Colonic mucosa (tissue), 4 donors: ENCODE measurements around the gene ATF6. TPM values are rescaled to one million over a fixed set of nuclear protein-coding genes. Genes with fewer than 3 reads are reported as not detected.

Source experiments
- DNase-seq: peaks from one replicate; pipeline ENCODE4 v3.0.0-alpha.2; 2020
- H3K27ac ChIP-seq: fragments of 200-600 bp; one replicate; pipeline ENCODE4 v1.8.0; 2021
- H3K27me3 ChIP-seq: fragments of 200-600 bp; one replicate; pipeline ENCODE4 v1.8.0; 2021
- H3K36me3 ChIP-seq: fragments of 200-600 bp; one replicate; pipeline ENCODE4 v1.8.0; 2021
- H3K4me1 ChIP-seq: fragments of 200-600 bp; one replicate; pipeline ENCODE4 v1.8.0; 2021; ENCODE audit warnings: mild to moderate bottlenecking
- H3K4me3 ChIP-seq: fragments of 200-600 bp; one replicate; pipeline ENCODE4 v1.8.0; 2021
- H3K9ac ChIP-seq, 2 donors: one replicate each; pipeline ENCODE4 v1.7.0; 2013; ENCODE audit warnings: control low read depth in 2 of 2, low read depth in 2 of 2, low read length in 2 of 2
- H3K9me3 ChIP-seq: fragments of 200-600 bp; one replicate; pipeline ENCODE4 v1.8.0; 2021
- intact Hi-C: fragments of 100-400 bp; cut with DNase I; formaldehyde crosslinking; loops from one replicate; pipeline ENCODE4 v1.14.1; 2022
- total RNA-seq, 2 donors: library from RNA; stranded (reverse); fragmentation: NEBNext Ultra II Directional in 1 of 2; extraction: Animal tissue kit (Norgen Biotek cat#: 25700) in 1 of 2; gene quantifications; one replicate each; pipeline ENCODE4 v1.2.1, GENCODE V29; 2021
- TF ChIP-seq, protein P1 (sequence below): fragments of 200-600 bp; IDR thresholded peaks from one replicate; pipeline ENCODE4 v1.8.0; 2022; ENCODE audit warnings: antibody characterized with exemption, mild to moderate bottlenecking
- donor health status: healthy.
- donor health status: DM: no; HTN: no; CAD: no.
- donor health status: DM: no; HTN: no; CAD: no.

The ATF6 gene
- total RNA-seq, 2 donors from 2014 or later = 19.6 to 24.2 TPM

DNA sequence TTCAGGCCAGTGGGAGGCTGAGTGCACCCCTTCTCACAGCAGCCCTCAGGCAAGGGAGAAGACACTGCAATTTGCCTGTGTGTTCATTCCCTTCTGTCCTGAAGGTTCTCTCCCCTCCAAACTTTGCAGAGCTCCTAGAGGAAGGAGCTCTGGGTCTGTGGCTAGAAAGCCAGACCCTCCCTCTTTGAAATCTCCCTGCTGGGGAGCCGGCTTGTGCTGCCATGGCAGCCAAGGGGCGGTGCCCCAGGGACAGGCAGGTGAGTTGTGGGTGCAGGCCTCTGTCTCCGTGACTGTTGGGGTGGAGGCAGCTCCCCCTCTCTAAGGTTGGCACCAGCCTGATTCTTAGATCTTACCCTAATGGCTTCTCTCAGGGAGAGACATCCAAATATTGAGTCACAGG lies 204.5 kb downstream of the ATF6 start:
- intact Hi-C loops = no loop called here
- H3K27ac ChIP-seq = no peak overlapping the region
- H3K36me3 ChIP-seq = no peaks in the 10 kb centered on the region
- H3K27me3 ChIP-seq = no peaks in the 10 kb centered on the region
- no peak for DNase-seq
- TF ChIP-seq, protein P1, sequence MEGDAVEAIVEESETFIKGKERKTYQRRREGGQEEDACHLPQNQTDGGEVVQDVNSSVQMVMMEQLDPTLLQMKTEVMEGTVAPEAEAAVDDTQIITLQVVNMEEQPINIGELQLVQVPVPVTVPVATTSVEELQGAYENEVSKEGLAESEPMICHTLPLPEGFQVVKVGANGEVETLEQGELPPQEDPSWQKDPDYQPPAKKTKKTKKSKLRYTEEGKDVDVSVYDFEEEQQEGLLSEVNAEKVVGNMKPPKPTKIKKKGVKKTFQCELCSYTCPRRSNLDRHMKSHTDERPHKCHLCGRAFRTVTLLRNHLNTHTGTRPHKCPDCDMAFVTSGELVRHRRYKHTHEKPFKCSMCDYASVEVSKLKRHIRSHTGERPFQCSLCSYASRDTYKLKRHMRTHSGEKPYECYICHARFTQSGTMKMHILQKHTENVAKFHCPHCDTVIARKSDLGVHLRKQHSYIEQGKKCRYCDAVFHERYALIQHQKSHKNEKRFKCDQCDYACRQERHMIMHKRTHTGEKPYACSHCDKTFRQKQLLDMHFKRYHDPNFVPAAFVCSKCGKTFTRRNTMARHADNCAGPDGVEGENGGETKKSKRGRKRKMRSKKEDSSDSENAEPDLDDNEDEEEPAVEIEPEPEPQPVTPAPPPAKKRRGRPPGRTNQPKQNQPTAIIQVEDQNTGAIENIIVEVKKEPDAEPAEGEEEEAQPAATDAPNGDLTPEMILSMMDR = no peak
- no peak overlapping the region for H3K4me3 ChIP-seq
- no peaks in the 10 kb centered on the region for H3K4me1 ChIP-seq
- no peak overlapping the region for H3K9ac ChIP-seq
- no peaks in the 10 kb centered on the region for H3K9me3 ChIP-seq

DNA sequence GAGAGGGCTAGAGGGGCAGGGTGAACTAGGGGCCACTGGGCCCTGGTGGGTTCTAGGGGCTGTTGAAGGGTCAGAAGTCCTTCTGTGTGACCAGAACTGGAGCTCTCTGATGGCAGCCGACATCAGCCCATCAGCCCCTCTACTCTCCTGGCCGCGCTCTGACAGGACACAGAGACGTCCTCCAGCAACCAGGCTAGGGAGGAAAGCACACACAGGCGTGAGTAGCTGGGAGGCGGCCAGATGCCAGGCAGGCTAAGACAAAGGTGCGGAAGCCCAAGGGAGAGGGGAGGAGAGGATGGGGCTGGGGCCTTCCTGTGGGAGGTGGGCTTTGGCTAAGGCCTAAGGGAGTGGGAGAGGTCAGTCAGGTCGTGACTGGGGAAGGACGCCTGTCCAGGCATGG lies 206.7 kb downstream of the ATF6 start:
- H3K9ac ChIP-seq = no peak overlapping the region
- H3K4me1 ChIP-seq = no peaks in the 10 kb centered on the region
- TF ChIP-seq, protein P1 = no peak
- H3K4me3 ChIP-seq = no peak overlapping the region
- intact Hi-C loops = no loop called here
- DNase-seq = no peak
- no peaks in the 10 kb centered on the region for H3K27me3 ChIP-seq
- no peaks in the 10 kb centered on the region for H3K36me3 ChIP-seq
- H3K27ac ChIP-seq = no peak overlapping the region
- H3K9me3 ChIP-seq = no peaks in the 10 kb centered on the region

DNA sequence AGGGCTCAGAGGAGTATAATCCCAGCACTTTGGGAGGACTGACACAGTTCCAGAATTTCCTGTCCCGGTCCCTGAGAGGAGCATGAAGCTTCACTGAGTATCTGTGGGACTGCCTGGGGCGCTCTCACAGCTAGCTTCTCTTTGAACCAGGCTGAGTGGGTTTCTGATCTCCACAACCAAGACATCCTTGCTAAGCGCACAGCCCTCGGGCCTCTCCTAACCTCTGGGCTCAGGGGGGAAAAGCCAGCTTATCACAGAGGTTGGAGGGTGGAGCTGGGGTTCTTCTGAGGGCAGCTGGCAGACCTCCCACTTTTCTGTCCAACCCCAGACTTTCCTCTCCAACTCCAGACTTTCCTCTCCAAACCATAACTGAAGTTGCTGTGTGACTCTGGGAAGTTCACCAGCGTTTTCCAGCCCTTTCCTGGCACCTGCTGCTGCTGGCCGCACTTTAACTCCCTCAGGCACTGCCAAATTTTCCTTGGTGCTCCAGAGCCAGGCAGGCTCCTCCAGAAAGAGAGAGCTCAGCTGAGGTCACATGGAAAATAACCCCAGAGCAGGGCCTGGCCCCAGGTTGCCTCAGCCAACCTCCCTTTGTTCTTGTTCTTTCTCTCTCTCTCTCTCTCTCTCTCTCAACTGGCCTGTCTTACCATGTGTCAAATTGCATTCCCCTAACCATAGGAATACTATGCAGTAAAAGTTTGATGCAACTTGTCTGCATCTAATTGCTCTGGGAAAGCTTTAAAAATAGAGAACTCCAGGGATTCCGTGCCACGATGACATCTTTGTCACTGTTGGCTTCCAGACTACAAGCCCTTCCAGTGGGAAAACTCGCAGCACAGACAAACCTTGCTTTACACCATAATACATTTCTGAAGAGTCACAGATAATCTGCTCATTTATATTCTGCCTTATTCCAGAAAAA lies 208.1 kb downstream of the ATF6 start:
- Histone ChIP-seq H3K27me3 (no peaks in the 10 kb centered on the region), H3K9me3 (no peaks in the 10 kb centered on the region), H3K9ac (no peak overlapping the region), H3K36me3 (no peaks in the 10 kb centered on the region), H3K4me3 (no peak overlapping the region), H3K4me1 (no peaks in the 10 kb centered on the region), H3K27ac (no peak overlapping the region)
- DNase-seq = no peak
- intact Hi-C loops = no loop called here
- TF ChIP-seq, protein P1 = no peak

DNA sequence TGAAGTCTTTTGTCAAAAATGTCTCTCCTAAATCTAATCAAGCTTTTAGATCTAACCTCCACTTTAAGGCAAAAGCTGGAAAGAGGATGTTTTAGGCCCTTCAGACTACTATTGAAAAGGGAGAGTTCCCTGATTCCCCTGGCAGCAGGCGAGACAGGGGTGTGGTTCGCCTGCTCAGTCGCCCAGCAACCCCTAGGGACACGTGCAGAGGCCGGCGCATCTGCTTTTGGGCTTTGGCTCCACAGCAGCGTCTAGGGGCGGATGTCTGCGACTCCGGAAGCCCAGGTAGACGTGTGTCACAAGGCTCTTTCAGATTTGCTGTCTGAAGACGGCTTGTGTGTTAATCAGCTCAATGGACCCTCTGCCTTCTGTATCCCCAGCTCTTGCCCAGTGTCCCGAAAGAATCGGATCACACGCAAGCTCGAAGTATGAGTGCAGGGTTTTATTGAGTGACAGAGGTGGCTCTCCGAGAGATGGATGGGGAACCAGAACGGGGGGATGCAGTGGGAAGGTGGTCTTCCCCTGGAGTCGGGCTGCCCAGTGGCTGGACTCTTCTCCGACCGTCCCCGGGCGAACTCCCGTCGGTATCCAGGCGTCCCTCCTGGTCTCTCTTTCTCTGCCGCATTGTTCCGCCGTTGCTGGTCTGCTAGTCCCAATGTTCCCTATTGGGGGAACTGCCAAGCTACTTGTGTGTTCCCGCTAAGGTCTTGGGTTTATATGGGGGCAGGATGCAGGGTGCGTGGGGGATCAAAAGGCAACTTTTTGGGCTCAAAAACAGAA lies 212.1 kb downstream of the ATF6 start:
- no peaks in the 10 kb centered on the region for H3K9me3 ChIP-seq
- no peak for DNase-seq
- H3K9ac ChIP-seq = no peak overlapping the region
- no peak overlapping the region for H3K4me3 ChIP-seq
- intact Hi-C loops = no loop called here
- H3K27me3 ChIP-seq = no peaks in the 10 kb centered on the region
- TF ChIP-seq, protein P1 = no peak
- H3K36me3 ChIP-seq = no peaks in the 10 kb centered on the region
- no peak overlapping the region for H3K27ac ChIP-seq
- H3K4me1 ChIP-seq = no peaks in the 10 kb centered on the region

DNA sequence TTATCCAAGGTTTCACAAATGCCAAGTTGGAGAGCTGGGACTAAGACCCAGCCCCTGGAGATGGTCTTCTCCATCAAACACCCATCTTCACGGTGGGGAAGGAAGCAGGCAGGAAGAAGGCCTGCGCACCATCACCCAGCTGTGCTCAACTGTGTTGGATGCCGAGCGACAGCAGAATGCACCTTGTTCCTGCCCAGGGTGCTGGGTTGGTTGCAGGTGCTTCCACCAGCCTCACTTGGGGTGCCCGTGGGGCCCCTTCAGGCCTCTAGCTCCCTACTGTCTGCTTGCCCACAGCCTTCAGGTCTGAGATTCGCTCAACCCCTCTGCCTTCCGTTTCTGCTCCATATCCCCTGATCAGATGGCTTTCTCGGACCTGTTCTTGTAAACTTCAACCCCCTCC lies 215.0 kb downstream of the ATF6 start:
- TF ChIP-seq, protein P1 = no peak
- H3K4me1 ChIP-seq = no peaks in the 10 kb centered on the region
- DNase-seq = no peak
- intact Hi-C loops = no loop called here
- no peak overlapping the region for H3K27ac ChIP-seq
- no peaks in the 10 kb centered on the region for H3K36me3 ChIP-seq
- no peaks in the 10 kb centered on the region for H3K27me3 ChIP-seq
- H3K4me3 ChIP-seq = no peak overlapping the region
- H3K9me3 ChIP-seq = no peaks in the 10 kb centered on the region
- H3K9ac ChIP-seq = no peak overlapping the region
